ENCODE results near the gene FBXL2.

The FBXL2 gene, protein sequence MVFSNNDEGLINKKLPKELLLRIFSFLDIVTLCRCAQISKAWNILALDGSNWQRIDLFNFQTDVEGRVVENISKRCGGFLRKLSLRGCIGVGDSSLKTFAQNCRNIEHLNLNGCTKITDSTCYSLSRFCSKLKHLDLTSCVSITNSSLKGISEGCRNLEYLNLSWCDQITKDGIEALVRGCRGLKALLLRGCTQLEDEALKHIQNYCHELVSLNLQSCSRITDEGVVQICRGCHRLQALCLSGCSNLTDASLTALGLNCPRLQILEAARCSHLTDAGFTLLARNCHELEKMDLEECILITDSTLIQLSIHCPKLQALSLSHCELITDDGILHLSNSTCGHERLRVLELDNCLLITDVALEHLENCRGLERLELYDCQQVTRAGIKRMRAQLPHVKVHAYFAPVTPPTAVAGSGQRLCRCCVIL

DNA sequence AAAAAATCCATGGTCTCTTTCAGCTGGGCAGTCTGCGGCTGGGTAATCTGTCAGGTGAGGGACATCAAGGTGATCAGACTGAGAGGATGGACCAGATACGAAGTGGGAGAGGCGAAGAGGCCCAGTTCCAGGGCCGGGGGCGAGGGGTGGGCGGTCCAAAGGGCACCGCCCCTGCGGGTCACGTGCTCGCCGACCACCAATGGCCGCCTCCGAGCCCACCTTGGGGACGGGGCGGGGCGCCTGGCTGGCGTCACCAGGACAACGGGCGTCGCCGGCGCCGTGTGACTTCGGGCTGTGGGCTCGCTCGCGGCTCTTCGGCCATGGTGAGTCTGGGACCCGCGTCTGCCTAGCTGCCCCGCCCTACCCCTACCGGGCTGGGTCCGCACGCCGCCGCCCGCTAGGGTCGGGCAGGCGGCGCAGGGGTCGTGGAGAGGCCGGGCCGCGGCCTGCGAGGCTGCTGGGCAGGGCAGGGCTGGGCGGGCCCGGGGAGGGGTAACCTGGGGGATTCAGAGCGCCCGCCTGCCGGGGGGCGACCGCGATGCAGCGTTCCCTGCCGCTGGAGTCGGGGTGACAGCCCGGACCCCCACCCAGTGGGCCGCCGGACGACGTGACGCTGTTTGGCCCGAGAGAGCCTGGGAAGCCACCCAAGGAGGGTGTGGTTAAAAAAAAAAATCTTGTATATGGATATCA lies at the start of gene FBXL2:
TSS of gene FBXL2 (plus strand) at position 250 of the 690 bp plus-strand sequence. CDS start at position 321, 71 bp downstream.
- peak within 1 kb of the TSS; percentile 70 for H3K27ac ChIP-seq
- TF ChIP-seq, protein P1, sequence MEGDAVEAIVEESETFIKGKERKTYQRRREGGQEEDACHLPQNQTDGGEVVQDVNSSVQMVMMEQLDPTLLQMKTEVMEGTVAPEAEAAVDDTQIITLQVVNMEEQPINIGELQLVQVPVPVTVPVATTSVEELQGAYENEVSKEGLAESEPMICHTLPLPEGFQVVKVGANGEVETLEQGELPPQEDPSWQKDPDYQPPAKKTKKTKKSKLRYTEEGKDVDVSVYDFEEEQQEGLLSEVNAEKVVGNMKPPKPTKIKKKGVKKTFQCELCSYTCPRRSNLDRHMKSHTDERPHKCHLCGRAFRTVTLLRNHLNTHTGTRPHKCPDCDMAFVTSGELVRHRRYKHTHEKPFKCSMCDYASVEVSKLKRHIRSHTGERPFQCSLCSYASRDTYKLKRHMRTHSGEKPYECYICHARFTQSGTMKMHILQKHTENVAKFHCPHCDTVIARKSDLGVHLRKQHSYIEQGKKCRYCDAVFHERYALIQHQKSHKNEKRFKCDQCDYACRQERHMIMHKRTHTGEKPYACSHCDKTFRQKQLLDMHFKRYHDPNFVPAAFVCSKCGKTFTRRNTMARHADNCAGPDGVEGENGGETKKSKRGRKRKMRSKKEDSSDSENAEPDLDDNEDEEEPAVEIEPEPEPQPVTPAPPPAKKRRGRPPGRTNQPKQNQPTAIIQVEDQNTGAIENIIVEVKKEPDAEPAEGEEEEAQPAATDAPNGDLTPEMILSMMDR (IDR thresholded peaks at IDR 0.05; ENCODE audit: low read depth, low read length, missing control alignments), result no peak
- DNase-seq, result peak; percentile 56
- in situ Hi-C loops (cut with HindIII; ENCODE audit: low pct_ligation_motif_present, low sequenced_read_pairs), result no loop called here
- H3K36me3 ChIP-seq (replicated peaks), result no peaks in the 10 kb centered on the region
- H3K4me3 ChIP-seq (ENCODE audit: low read depth, low read length), result peak within 1 kb of the TSS; percentile 81
- H3K27me3 ChIP-seq (replicated peaks), result no peaks in the 10 kb centered on the region

DNA sequence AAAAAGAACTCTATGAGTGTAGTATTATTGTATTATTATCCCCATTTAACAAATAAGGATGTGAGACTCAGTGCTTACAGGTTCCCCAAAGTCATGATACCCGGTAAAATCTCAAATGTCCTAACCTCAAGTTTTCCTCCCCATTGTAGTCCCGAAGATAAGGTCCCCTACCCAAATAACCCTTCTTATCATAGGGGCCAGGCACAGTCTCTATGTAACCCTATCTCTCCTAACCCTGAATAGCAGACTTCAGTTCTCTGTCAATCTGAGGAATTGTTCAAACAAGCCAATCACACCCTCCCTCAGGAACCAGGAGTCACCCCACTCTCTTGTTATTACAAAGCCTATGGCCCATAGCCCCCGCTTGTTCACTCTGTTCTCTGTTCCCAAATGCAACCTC lies 48.2 kb upstream of the FBXL2 start:
- Histone ChIP-seq H3K27ac (no peak overlapping the region), H3K27me3 (replicated peaks) (no peaks in the 10 kb centered on the region), H3K36me3 (replicated peaks) (no peaks in the 10 kb centered on the region), H3K4me3 (ENCODE audit: low read depth, low read length) (no peak overlapping the region)
- in situ Hi-C loops (cut with HindIII; ENCODE audit: low pct_ligation_motif_present, low sequenced_read_pairs), result no loop called here
- TF ChIP-seq, protein P1 (IDR thresholded peaks at IDR 0.05; ENCODE audit: low read depth, low read length, missing control alignments), result no peak
- DNase-seq, result no peak

DNA sequence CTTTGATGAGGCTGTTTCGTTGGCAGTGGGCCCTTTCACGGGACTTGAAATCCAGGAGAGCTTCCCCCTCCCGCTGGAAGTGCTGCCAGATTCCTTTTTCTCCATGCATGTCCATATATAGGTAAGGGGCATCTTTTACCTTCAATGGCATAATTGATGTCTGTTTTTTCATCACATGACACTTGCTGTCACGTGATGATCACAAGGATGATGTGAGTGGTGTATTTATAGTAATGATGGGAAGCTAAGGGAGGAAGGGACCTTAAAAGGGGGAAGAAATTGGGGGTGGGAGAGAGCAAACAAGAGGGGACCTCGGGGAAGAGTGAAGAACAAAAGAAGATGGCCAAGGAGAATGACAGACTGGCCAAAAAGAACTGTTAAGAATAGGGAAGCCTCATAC lies 47.3 kb upstream of the FBXL2 start:
- Histone ChIP-seq H3K27ac (no peak overlapping the region), H3K36me3 (replicated peaks) (no peaks in the 10 kb centered on the region), H3K27me3 (replicated peaks) (no peaks in the 10 kb centered on the region), H3K4me3 (ENCODE audit: low read depth, low read length) (no peak overlapping the region)
- TF ChIP-seq, protein P1 (IDR thresholded peaks at IDR 0.05; ENCODE audit: low read depth, low read length, missing control alignments), result no peak
- in situ Hi-C loops (cut with HindIII; ENCODE audit: low pct_ligation_motif_present, low sequenced_read_pairs), result no loop called here
- no peak for DNase-seq

DNA sequence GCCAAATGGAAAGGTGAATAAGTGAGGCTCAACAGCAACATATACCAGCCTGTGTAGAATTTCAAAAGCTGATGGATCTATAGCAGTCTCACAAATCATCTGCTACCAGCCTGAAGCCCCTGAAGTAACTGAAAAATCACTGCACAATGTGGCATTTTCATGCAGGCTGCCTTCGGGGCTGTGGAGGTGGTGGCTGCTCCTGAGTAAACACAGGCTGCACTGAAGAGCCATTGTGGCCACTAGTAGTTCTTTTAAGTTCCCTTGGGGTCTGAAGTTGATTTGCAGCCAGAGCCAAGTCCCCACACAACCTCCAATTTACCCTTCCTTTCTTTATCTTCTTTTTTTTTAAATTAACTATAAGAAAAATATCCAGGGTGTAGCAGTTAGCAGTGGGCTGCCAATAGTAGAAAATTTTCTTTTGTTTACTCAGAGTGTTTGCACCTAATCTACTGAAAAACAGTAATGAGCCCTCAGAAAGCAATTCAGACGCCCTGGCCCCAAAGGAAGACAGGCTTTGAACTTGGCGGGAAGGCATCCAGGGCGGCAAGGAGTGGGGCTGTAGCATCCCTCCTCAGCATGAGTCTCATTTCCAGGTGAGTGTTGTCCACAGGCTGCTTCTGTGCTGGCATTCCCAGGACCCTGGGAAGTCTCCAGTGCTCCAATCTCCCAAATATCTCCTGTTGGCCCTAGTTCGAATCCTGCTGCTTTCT lies 45.3 kb upstream of the FBXL2 start:
- no peak for DNase-seq

DNA sequence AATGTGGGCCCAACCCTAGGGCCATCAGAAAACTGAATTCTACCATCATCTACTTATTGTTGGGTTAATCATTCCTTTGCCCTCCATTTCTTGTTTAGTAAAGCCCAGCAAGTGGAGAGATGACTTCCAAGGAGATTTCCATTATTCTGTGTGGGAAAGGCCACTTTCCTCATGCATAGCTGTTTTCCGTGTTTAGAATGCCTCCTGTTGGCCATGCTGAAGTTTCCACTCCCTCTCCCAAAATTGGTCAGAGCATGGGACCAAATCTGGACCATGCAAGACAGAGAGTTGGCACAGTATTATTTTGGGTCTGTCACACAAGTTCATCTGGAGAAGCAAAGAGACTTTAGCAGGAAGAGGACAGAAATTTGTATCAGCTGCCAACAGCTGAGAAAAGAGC lies 43.4 kb upstream of the FBXL2 start:
- H3K4me3 ChIP-seq (ENCODE audit: low read depth, low read length), result no peak overlapping the region
- DNase-seq, result no peak
- TF ChIP-seq, protein P1 (IDR thresholded peaks at IDR 0.05; ENCODE audit: low read depth, low read length, missing control alignments), result peak; percentile 3

More for the DNA sequence above, 45.3 kb upstream of the FBXL2 start:
- Histone ChIP-seq H3K27me3 (replicated peaks) (no peaks in the 10 kb centered on the region), H3K27ac (no peak overlapping the region), H3K36me3 (replicated peaks) (no peaks in the 10 kb centered on the region), H3K4me3 (ENCODE audit: low read depth, low read length) (no peak overlapping the region)
- TF ChIP-seq, protein P1 (IDR thresholded peaks at IDR 0.05; ENCODE audit: low read depth, low read length, missing control alignments), result no peak
- in situ Hi-C loops (cut with HindIII; ENCODE audit: low pct_ligation_motif_present, low sequenced_read_pairs), result no loop called here

More for the DNA sequence above, 43.4 kb upstream of the FBXL2 start:
- no peaks in the 10 kb centered on the region for H3K27me3 ChIP-seq (replicated peaks)
- no peak overlapping the region for H3K27ac ChIP-seq
- in situ Hi-C loops (cut with HindIII; ENCODE audit: low pct_ligation_motif_present, low sequenced_read_pairs), result no loop called here
- no peaks in the 10 kb centered on the region for H3K36me3 ChIP-seq (replicated peaks)
